ENCODE data around the gene KREMEN2.

Gene KREMEN2

GRCh38 chr16:2963723-2964474, at the start of gene KREMEN2:
TSS of gene KREMEN2 (plus strand) at chr16:2964275. CDS start at chr16:2964521, 246 bp downstream.
- TF ChIP-seq TEAD4 (IDR thresholded peaks at IDR 0.05) (peak; percentile 57), RAD21 (IDR thresholded peaks at IDR 0.05; ENCODE audit: low read depth) (no peak), NFIC (IDR thresholded peaks at IDR 0.05) (no peak), CREB1 (IDR thresholded peaks at IDR 0.05; ENCODE audit: low read depth) (no peak), FOXM1 (IDR thresholded peaks at IDR 0.05; ENCODE audit: borderline replicate concordance, low read depth) (no peak), CEBPB (IDR thresholded peaks at IDR 0.05) (no peak), ZBTB7A (IDR thresholded peaks at IDR 0.05; ENCODE audit: low read depth) (peak; percentile 79; the same call in 1 of the 2 replicates), TAF1 (IDR thresholded peaks at IDR 0.05; ENCODE audit: low read depth) (no peak; the same call in 1 of the 2 replicates), TCF12 (IDR thresholded peaks at IDR 0.05; ENCODE audit: low read depth) (no peak; the same call in none of the 2 replicates), YY1 (IDR thresholded peaks at IDR 0.05; ENCODE audit: low read depth) (no peak), EP300 (IDR thresholded peaks at IDR 0.05; ENCODE audit: borderline replicate concordance) (no peak), EGR1 (IDR thresholded peaks at IDR 0.05) (peak; percentile 56), USF1 (IDR thresholded peaks at IDR 0.05) (peak; percentile 81), MAX (IDR thresholded peaks at IDR 0.05) (peak; percentile 78), REST (IDR thresholded peaks at IDR 0.05; ENCODE audit: low read depth) (no peak)

- TF ChIP-seq EGR1 (IDR thresholded peaks at IDR 0.05) (no peak), NFIC (IDR thresholded peaks at IDR 0.05) (no peak), REST (IDR thresholded peaks at IDR 0.05; ENCODE audit: low read depth) (no peak), EP300 (IDR thresholded peaks at IDR 0.05; ENCODE audit: borderline replicate concordance) (no peak), ZBTB7A (IDR thresholded peaks at IDR 0.05; ENCODE audit: low read depth) (no peak), RAD21 (IDR thresholded peaks at IDR 0.05; ENCODE audit: low read depth) (no peak), TCF12 (IDR thresholded peaks at IDR 0.05; ENCODE audit: low read depth) (no peak), USF1 (IDR thresholded peaks at IDR 0.05) (no peak), FOXM1 (IDR thresholded peaks at IDR 0.05; ENCODE audit: borderline replicate concordance, low read depth) (no peak), TEAD4 (IDR thresholded peaks at IDR 0.05) (no peak), CREB1 (IDR thresholded peaks at IDR 0.05; ENCODE audit: low read depth) (no peak)
These were observed 48.7 kb upstream of the KREMEN2 start for GRCh38 chr16:2915196-2915929.

GRCh38 chr16:2919511-2920255, 44.4 kb upstream of the KREMEN2 start:
- TF ChIP-seq MAX (IDR thresholded peaks at IDR 0.05) (no peak), USF1 (IDR thresholded peaks at IDR 0.05) (peak; percentile 54), CREB1 (IDR thresholded peaks at IDR 0.05; ENCODE audit: low read depth) (no peak), YY1 (IDR thresholded peaks at IDR 0.05; ENCODE audit: low read depth) (no peak), EGR1 (IDR thresholded peaks at IDR 0.05) (no peak), TCF12 (IDR thresholded peaks at IDR 0.05; ENCODE audit: low read depth) (no peak), FOXM1 (IDR thresholded peaks at IDR 0.05; ENCODE audit: borderline replicate concordance, low read depth) (no peak), RAD21 (IDR thresholded peaks at IDR 0.05; ENCODE audit: low read depth) (peak; percentile 77), REST (IDR thresholded peaks at IDR 0.05; ENCODE audit: low read depth) (no peak)
